Neural progenitor cell (in vitro differentiated cells): ENCODE results near the gene UBE3A.

Source experiments
- EZH2 ChIP-seq: fragments of 200-600 bp; sonication (generic); IDR thresholded peaks from 2 replicates; pipeline ENCODE4 v1.6.1; 2017; ENCODE audit warnings: antibody characterized with exemption, mild to moderate bottlenecking, moderate library complexity
- TF ChIP-seq, protein P1 (sequence below): fragments of 200-600 bp; sonication (generic); IDR thresholded peaks from 2 replicates; pipeline ENCODE4 v1.5.1; 2017; ENCODE audit warnings: antibody characterized with exemption, mild to moderate bottlenecking

DNA sequence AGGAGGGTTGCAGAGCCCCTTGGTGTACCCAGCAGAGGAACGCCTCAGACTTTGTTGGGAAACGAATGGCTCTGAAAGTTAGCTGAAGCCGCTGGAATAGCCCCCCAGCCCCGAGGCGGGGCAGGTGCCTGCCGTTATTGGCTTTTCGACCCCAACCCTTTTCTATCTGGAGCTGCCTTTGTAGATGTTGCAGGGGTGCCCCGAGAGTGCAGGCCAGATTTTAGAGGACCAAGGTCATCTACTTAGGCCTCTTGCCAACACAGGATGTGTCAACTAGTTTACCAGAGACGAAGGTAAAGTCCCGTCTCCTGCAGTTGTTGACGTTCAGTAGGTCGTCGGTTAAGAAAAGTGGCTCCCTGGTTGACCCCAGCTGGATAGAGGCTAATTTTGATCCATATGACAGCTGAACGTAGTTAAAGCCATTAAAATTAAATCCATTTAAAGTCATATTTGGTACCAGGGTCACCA lies 579 bp upstream of the UBE3A start:
- TF ChIP-seq, protein P1, sequence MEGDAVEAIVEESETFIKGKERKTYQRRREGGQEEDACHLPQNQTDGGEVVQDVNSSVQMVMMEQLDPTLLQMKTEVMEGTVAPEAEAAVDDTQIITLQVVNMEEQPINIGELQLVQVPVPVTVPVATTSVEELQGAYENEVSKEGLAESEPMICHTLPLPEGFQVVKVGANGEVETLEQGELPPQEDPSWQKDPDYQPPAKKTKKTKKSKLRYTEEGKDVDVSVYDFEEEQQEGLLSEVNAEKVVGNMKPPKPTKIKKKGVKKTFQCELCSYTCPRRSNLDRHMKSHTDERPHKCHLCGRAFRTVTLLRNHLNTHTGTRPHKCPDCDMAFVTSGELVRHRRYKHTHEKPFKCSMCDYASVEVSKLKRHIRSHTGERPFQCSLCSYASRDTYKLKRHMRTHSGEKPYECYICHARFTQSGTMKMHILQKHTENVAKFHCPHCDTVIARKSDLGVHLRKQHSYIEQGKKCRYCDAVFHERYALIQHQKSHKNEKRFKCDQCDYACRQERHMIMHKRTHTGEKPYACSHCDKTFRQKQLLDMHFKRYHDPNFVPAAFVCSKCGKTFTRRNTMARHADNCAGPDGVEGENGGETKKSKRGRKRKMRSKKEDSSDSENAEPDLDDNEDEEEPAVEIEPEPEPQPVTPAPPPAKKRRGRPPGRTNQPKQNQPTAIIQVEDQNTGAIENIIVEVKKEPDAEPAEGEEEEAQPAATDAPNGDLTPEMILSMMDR, result no peak
- TF ChIP-seq EZH2, result no peak
